Measurements from ENCODE around the gene CLSTN2. TPM values are rescaled to one million over a fixed set of nuclear protein-coding genes. Genes with fewer than 3 reads are reported as not detected.

CLSTN2 gene
- total RNA-seq, 1 experiment from 2014 or later, result not detected

- intact Hi-C loops (cut with micrococcal nuclease; ENCODE audit: unreplicated experiment), result no loop called here
- no peak overlapping the region for H2AFZ ChIP-seq
- DNase-seq, result no peak
- no peaks in the 10 kb centered on the region for H3K9me2 ChIP-seq (ENCODE audit: insufficient read depth)
- POLR2A ChIA-PET (ENCODE audit: unreplicated experiment), result no interaction called here
- H3K36me3 ChIP-seq (ENCODE audit: low read depth), result no peaks in the 10 kb centered on the region
- no peak overlapping the region for H3K27ac ChIP-seq
- no peaks in the 10 kb centered on the region for H3F3A ChIP-seq (ENCODE audit: insufficient read depth, low read depth)
- H3K4me3 ChIP-seq, result no peak overlapping the region
- H3K27me3 ChIP-seq (ENCODE audit: insufficient read depth, low read depth), result no peaks in the 10 kb centered on the region
- H3K4me2 ChIP-seq, result no peak overlapping the region
- BruUV-seq (replicated peaks), result no TSS peak
- CTCF ChIA-PET, result no interaction called here
- H3K79me2 ChIP-seq (ENCODE audit: low read depth), result no peaks in the 10 kb centered on the region
- no peaks in the 10 kb centered on the region for H3K9me3 ChIP-seq (ENCODE audit: insufficient read depth, low read depth)
- H3K4me1 ChIP-seq (replicated peaks; ENCODE audit: insufficient read depth), result no peaks in the 10 kb centered on the region; the same call in 1 of the 2 replicates
- TF ChIP-seq CTCF (conservative IDR thresholded peaks at IDR 0.05) (no peak), EZH2 (IDR thresholded peaks at IDR 0.05; ENCODE audit: low read depth) (no peak)
- no peaks in the 10 kb centered on the region for H4K20me1 ChIP-seq (ENCODE audit: insufficient read depth)
Measured at GRCh38 chr3:140249188-140249587, 314.2 kb downstream of the CLSTN2 start.

GRCh38 chr3:140250010-140250855, 315.2 kb downstream of the CLSTN2 start:
- Histone ChIP-seq H3K27me3 (ENCODE audit: insufficient read depth, low read depth) (no peaks in the 10 kb centered on the region), H3K27ac (no peak overlapping the region), H3K79me2 (ENCODE audit: low read depth) (no peaks in the 10 kb centered on the region), H2AFZ (no peak overlapping the region), H3K4me1 (replicated peaks; ENCODE audit: insufficient read depth) (no peaks in the 10 kb centered on the region; the same call in 1 of the 2 replicates), H3F3A (ENCODE audit: insufficient read depth, low read depth) (no peaks in the 10 kb centered on the region), H3K9me2 (ENCODE audit: insufficient read depth) (no peaks in the 10 kb centered on the region), H3K9me3 (ENCODE audit: insufficient read depth, low read depth) (no peaks in the 10 kb centered on the region), H4K20me1 (ENCODE audit: insufficient read depth) (no peaks in the 10 kb centered on the region), H3K4me3 (no peak overlapping the region), H3K36me3 (ENCODE audit: low read depth) (no peaks in the 10 kb centered on the region), H3K4me2 (no peak overlapping the region)
- no TSS peak for BruUV-seq (replicated peaks)
- no peak for DNase-seq
- POLR2A ChIA-PET (ENCODE audit: unreplicated experiment), result no interaction called here
- intact Hi-C loops (cut with micrococcal nuclease; ENCODE audit: unreplicated experiment), result no loop called here
- CTCF ChIA-PET, result no interaction called here
- no peak for TF ChIP-seq CTCF (conservative IDR thresholded peaks at IDR 0.05)
- TF ChIP-seq EZH2 (IDR thresholded peaks at IDR 0.05; ENCODE audit: low read depth), result no peak

GRCh38 chr3:140250945-140251344, 316.0 kb downstream of the CLSTN2 start:
- Histone ChIP-seq H3K79me2 (ENCODE audit: low read depth) (no peaks in the 10 kb centered on the region), H3K27ac (no peak overlapping the region), H3K27me3 (ENCODE audit: insufficient read depth, low read depth) (no peaks in the 10 kb centered on the region), H3K4me1 (replicated peaks; ENCODE audit: insufficient read depth) (no peaks in the 10 kb centered on the region), H3K36me3 (ENCODE audit: low read depth) (no peaks in the 10 kb centered on the region), H3K4me2 (no peak overlapping the region), H3K4me3 (no peak overlapping the region), H3K9me3 (ENCODE audit: insufficient read depth, low read depth) (no peaks in the 10 kb centered on the region), H3K9me2 (ENCODE audit: insufficient read depth) (no peaks in the 10 kb centered on the region), H2AFZ (no peak overlapping the region), H3F3A (ENCODE audit: insufficient read depth, low read depth) (no peaks in the 10 kb centered on the region), H4K20me1 (ENCODE audit: insufficient read depth) (no peaks in the 10 kb centered on the region)
- no TSS peak for BruUV-seq (replicated peaks)
- TF ChIP-seq CTCF (conservative IDR thresholded peaks at IDR 0.05) (no peak), EZH2 (IDR thresholded peaks at IDR 0.05; ENCODE audit: low read depth) (no peak)
- intact Hi-C loops (cut with micrococcal nuclease; ENCODE audit: unreplicated experiment), result no loop called here
- ChIA-PET POLR2A (ENCODE audit: unreplicated experiment) (no interaction called here), CTCF (no interaction called here)
- DNase-seq, result no peak

Measured in PC-9 (cell line).